Measurements from ENCODE around the gene ARID3A.

DNA sequence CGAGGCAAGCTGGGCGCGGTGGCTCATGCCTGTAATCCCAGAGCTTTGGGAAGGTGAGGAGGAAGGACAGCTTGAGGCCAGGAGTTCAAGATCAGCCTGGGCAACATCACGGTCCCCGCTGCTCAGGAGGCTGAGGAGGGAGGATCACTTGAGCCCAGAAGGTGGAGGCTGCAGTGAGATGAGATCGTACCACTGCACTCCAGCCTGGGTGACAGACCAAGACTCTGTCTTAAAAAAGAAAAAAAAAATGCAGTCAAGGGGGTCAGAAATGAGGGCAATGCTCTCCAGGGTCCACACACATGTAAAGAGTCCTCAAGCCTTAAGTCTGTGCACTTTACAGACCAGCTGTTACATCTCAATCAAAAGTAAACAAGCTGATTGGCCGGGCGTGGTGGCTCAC, 21.3 kb upstream of the ARID3A start:
- TF ChIP-seq CTCF (conservative IDR thresholded peaks at IDR 0.05; ENCODE audit: low read length) (no peak), EZH2phosphoT487 (IDR thresholded peaks at IDR 0.05; ENCODE audit: borderline replicate concordance, low read depth, low read length) (no peak)
